Neural crest cell (in vitro differentiated cells): ENCODE results near the gene ROCK2. TPM values are rescaled to one million over a fixed set of nuclear protein-coding genes. Genes with fewer than 3 reads are reported as not detected.

Experiments used
- DNase-seq: peaks from one replicate; pipeline ENCODE4 v3.0.0; 2021; ENCODE audit warnings: low read depth, mixed read lengths, low spot score
- H3K27ac Mint-ChIP-seq: one replicate; pipeline ENCODE4 v1.8.0; 2021; ENCODE audit warnings: mild to moderate bottlenecking, mixed read lengths; ENCODE audit not compliant: unreplicated experiment
- H3K27me3 Mint-ChIP-seq: 2 replicates; pipeline ENCODE4 v1.8.0; 2021; ENCODE audit warnings: low read depth, mild to moderate bottlenecking, mixed read lengths
- H3K36me3 Mint-ChIP-seq: 2 replicates; pipeline ENCODE4 v1.8.0; 2021; ENCODE audit warnings: low read depth, mild to moderate bottlenecking, mixed read lengths
- H3K4me1 Mint-ChIP-seq: 2 replicates; pipeline ENCODE4 v1.8.0; 2021; ENCODE audit warnings: mixed read lengths
- H3K4me3 Mint-ChIP-seq: one replicate; pipeline ENCODE4 v1.8.0; 2021; ENCODE audit warnings: mild to moderate bottlenecking, mixed read lengths
- H3K9me3 Mint-ChIP-seq: 2 replicates; pipeline ENCODE4 v1.8.0; 2021; ENCODE audit warnings: mixed read lengths
- CTCF ChIP-seq: fragments of 200-600 bp; sonication (generic); conservative IDR thresholded peaks from 2 replicates; pipeline ENCODE4 v1.5.0; 2021; ENCODE audit warnings: antibody characterized with exemption, mild to moderate bottlenecking
- total RNA-seq: library from RNA; stranded (reverse); gene quantifications from 2 replicates; pipeline ENCODE4 v1.2.1, GENCODE V29; 2021

ROCK2 gene
- total RNA-seq, 1 donor from 2014 or later, result 47.2 TPM

GRCh38 chr2:11239666-11240462, 104.6 kb downstream of the ROCK2 start:
- no peaks in the 10 kb centered on the region for H3K27me3 Mint-ChIP-seq
- no peak for TF ChIP-seq CTCF
- H3K27ac Mint-ChIP-seq, result no peak overlapping the region
- peaks cover 4% of the 10 kb centered on the region for H3K4me1 Mint-ChIP-seq
- H3K36me3 Mint-ChIP-seq, result peaks cover 15% of the 10 kb centered on the region
- H3K9me3 Mint-ChIP-seq, result peaks cover 3% of the 10 kb centered on the region
- no peak overlapping the region for H3K4me3 Mint-ChIP-seq
- no peak for DNase-seq

GRCh38 chr2:11239147-11239546, 105.3 kb downstream of the ROCK2 start:
- H3K4me3 Mint-ChIP-seq, result no peak overlapping the region
- no peak overlapping the region for H3K27ac Mint-ChIP-seq
- peaks cover 4% of the 10 kb centered on the region for H3K4me1 Mint-ChIP-seq
- H3K36me3 Mint-ChIP-seq, result peaks cover 15% of the 10 kb centered on the region
- DNase-seq, result no peak
- H3K27me3 Mint-ChIP-seq, result no peaks in the 10 kb centered on the region
- TF ChIP-seq CTCF, result no peak
- peaks cover 3% of the 10 kb centered on the region for H3K9me3 Mint-ChIP-seq

DNA sequence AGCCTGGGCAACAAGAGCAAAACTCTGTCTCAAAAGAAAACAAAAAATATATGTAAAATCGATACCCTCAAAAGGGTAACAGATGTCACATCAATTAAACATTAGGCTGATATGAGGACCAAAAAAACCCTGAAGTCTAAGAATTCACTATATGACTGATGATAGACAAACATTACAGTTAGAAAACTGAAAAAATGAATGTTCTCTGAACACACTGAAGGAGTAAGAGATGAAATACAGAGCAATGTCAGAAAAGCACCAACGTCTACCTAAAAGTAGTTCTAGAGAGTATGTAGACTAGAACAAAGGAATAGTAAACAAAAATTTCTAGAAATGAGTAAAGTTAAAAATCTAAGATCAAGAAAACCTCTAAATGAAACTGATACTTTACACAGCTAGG, 107.3 kb downstream of the ROCK2 start:
- Mint-ChIP-seq H3K4me3 (no peak overlapping the region), H3K9me3 (peaks cover 3% of the 10 kb centered on the region), H3K36me3 (peaks cover 11% of the 10 kb centered on the region)

GRCh38 chr2:11236335-11236734, 108.1 kb downstream of the ROCK2 start:
- Mint-ChIP-seq H3K4me1 (no peaks in the 10 kb centered on the region), H3K27ac (no peak overlapping the region), H3K9me3 (peaks cover 3% of the 10 kb centered on the region), H3K4me3 (no peak overlapping the region), H3K36me3 (peaks cover 10% of the 10 kb centered on the region), H3K27me3 (no peaks in the 10 kb centered on the region)
- TF ChIP-seq CTCF, result no peak
- no peak for DNase-seq

More for the DNA sequence above, 107.3 kb downstream of the ROCK2 start:
- H3K27ac Mint-ChIP-seq, result no peak overlapping the region
- no peak for TF ChIP-seq CTCF
- no peak for DNase-seq
- H3K27me3 Mint-ChIP-seq, result no peaks in the 10 kb centered on the region
- no peaks in the 10 kb centered on the region for H3K4me1 Mint-ChIP-seq

DNA sequence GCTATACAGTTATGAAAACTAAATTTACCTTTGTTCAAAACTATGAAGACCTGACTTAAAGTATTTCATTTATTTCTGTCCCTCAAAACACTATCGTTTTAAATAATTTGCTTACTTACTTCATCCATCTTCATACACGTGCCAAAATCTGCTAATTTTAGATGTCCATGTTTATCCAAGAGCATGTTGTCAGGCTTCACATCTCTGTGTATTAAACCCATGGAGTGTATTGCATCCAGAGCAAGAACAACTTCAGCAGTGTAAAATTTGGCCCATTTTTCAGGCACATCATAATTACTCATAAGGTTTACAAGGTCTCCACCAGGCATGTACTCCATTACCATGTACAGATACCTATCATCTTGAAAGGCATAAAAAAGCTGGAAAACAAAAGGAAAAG, 108.9 kb downstream of the ROCK2 start:
- no peak for DNase-seq
- Mint-ChIP-seq H3K27ac (no peak overlapping the region), H3K4me3 (no peak overlapping the region), H3K27me3 (no peaks in the 10 kb centered on the region), H3K36me3 (peaks cover 6% of the 10 kb centered on the region), H3K9me3 (no peaks in the 10 kb centered on the region), H3K4me1 (no peaks in the 10 kb centered on the region)
- TF ChIP-seq CTCF, result no peak
